HL-60/S4 treated with phorbol 12-myristate 13-acetate at 8.2 ng/mL for 4 days and 3 days (cell line): ENCODE data around the gene ADGRD1.

Experiments
- in situ Hi-C: fragments of 300-500 bp; cut with MboI; formaldehyde crosslinking; loops from 2 replicates; pipeline ENCODE4 v1.15.0; 2022; ENCODE audit warnings: low sequenced_read_pairs

The ADGRD1 gene

DNA sequence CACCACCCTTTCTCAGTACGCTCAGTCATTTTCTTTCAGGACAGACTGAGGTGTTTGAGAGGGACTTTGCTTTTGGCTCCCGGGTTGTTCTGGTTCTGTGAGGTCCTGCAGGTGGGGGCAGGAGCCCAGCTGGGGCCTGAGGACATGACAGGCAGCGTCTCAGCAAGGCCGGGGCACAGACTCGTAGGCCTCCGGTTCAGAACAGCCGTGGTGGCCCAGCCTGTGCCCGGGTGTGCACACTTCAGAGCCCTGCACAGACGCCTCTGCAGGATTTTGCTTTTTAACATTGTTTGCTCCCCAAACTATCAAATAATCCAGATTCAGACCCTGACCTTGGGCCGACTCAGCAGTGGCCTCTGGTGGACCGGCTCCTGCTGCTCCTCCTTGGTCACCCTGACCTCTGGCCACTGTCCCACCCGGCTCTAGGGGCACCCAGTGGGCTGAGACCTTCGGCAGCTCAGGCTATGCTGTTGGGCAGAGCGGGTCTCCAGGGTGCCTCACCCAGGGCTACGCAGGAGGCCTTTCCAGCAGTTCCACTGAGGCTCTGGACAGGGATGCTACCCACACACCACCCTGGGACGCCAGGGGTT is 65.2 kb downstream of the ADGRD1 start:
- in situ Hi-C loops: no loop called here

DNA sequence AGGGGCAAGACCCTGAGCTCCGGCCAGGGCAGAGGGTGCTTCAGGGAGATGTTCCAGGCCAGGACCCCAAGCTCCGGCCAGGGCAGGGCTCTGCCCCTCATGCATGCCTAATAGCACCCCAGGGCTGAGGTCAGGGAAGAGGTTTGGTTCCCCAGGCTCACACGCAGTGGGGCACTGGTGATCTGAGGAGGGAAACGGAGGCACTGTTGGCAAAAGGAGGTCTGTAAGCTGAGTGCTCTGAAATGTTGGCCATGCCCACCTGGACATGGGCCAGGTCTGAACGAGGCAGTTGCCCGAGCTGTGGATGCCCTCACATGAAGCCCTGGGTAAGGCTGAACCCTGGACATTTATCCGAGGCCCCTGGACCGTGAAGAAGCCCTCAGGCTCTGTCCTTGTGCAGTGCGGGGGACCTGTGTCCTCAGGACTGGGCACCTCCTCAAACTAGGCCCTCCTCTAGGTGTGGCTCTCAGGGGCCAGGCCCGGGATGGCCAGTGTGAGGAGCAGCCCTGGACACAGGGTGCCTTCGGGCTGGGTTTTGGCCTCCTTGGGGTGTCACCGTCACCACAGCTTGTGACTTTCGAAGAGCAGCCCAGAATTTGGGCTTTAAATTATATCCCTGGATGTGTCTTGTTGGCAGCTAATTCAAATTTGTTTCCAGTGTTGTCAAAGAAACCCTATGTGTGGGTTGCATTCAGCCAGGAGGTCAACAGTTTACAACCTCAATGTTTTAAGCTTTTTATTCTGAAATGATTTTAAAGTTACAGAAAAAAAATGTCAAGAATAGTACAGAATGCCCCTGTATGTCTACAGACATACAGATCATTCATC is 66.8 kb downstream of the ADGRD1 start:
- in situ Hi-C loops: no loop called here

DNA sequence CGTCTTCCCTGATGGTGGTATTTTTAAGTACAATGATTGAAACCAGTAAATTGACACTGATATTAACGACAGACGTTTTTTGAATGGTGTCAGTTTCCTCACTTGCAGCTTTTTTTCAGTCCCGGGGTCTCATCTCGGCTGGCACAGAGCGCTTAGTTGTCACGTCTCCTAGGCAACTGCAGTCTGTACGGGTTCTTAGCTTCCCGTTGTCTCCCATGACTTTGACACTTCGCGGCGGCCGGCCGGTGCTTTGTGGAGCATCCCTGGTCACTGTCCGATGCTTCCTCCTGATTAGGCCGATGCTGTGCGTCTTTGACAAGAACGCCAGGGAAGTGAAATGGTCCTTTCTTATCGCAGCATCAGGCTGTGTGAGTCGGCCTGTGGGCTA is 67.4 kb downstream of the ADGRD1 start:
- in situ Hi-C loops: no loop called here

DNA sequence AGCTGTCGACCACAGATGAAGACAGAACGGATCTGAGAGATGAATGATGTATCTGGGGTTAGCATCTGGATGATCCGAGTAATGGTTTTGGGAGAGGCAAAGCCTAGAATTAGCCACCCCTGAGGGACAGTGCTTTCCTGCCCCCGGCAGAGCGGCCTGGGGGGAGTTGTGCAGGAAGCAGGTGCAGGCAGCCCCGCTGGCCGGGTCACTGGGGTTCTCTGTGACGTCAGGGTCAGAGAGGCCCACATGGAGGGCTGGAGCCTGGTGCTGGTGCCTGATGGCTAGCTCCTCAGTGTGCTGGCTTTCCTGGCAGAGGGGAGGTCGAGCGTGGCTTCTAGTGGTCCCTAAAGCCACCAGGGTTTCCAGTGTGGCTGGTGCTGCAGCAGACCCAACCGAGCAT is 70.3 kb downstream of the ADGRD1 start:
- in situ Hi-C loops: no loop called here

DNA sequence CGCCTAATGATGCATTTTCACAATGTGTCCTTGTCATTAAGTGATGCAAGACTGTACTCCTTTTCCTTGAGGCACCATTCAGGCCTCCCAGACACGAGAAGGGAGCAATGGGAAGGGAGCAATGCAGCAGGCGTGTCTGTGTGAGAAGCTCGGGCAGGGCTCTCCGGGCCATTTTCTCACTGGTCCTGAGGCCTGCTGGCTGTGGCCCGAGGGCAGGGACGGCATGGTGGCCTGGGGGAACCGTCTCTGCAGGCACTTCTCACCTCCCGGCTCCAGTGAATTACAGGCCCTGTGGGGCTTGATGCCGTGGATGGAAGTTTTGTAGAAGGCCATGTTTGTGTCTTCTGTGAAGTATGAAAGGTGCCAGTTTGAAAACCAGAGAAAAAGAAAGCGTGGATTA is 71.0 kb downstream of the ADGRD1 start:
- in situ Hi-C loops: no loop called here

DNA sequence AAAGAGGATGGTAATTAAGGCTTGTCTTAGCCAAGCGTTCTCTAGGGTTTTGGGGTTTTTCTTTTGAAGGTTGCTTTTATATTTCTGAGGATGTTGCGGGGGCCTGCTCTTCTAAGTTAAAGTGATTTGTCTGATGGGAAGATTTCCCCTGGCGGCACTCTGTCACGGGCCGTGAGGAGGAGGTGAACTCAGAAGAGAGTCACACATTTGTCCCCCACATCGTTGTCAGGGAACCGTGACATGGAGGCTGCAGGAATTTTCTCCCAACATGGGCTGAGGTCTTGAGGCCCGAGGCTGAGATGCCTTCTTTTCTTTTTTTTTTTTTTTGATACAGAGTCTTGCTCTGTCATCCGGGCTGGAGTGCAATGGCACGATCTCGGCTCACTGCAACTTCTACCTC is 71.5 kb downstream of the ADGRD1 start:
- in situ Hi-C loops: no loop called here

DNA sequence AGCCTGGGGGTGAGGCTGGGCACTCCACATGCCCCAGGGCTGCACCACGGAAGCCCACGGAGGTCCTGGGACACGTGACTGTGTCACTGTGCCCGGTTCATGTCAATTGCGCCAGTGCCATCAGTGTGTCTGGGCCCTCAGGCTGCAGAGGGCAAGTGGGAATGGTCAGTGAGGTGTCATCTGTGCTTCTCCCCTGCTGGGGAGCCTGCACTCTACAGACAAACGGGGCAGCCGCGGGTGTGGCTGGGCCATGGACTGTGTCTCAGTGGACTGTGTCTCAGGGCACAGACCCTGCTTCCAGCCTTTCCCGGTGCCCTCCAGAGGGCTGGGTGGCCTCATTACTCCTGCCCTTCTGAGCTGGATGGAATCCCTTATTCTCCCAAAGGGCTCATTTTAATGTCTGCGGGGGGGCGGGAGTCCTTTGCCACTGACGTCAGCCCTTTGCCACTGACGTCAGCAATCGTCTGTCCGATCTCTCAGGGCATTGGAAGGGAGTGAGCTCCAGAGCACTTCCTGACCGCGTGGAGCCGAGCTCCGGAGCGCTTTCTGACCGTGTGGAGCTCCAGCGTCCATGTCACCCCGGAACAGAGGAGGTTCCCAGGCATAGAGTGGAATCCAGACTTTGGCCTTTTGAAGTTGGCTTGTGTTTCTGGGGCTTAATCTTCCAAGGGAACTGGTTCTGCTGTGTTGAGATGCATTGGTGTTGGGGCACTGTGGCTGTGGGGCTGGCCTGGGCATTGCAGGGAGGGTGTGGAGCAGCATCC is 72.4 kb downstream of the ADGRD1 start:
- in situ Hi-C loops: no loop called here

DNA sequence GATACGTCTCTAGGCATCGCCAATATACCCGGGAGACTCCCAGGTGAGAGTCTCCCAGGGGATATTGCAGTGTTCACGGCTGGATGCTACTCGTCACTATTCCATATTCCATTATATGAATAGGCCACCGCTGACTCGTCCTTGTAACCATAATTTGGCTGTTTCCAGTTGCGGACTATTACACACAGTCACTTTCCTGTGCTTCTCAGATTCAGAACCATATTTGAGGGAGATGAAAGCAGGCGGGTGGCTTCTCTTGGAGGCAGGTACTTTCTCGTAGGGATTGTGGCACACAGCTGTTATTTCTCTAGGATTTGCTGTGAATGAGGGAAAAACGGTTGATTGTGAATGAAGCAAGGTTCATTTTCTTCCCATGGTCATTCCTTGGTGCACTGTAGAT is 73.0 kb downstream of the ADGRD1 start:
- in situ Hi-C loops: no loop called here

DNA sequence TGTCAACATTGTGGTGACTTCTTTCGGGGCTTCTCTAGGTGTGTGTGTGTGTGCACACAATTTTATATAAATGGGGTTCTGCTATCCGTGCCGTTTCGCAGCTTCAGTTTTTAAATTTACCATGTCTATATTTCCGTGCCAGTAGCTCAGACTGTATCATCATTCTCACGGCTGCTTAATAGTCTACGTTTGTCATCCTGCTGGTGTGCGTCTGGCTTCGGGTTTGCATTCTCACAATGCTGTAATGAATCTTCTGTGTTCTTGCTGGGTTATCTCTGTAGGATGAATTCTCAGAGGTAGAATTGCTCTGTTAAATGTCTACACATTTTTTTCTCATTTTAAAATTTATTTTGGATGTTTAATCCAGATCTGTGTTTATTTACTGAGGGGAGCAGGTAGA is 73.6 kb downstream of the ADGRD1 start:
- in situ Hi-C loops: no loop called here

DNA sequence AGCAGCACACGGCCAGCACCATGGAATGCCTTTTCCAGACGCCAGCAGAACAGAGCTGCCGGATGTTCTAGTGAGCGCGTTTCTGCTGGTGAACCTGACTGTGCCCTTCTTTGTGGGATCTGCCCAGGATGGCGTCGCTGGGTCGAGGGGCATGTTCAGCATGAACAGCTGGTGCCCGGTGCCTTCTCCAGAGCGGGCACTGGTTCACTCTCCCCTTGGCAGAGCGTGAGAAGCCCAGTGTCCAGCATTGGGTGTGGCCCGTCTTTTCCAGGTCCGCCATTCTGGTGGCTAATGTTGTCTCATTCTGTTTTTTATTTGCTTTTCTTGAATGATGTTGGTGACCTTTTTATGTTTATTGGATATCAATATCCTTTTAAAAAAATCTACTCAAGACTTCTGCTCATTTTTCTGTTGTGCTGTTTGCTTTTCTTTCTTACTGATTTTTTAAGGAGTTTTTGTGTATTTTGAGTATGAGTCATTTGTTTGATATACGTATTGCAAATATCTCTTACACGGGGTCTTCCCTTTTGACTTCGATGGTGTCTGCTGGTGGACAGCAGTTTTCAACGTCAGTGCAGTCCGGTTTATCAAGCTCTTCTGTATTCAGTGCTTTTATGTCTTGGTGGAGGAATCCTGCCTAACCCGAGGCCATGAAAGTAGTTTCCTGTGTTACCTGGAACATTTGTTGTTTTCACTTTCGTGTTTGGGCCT is 74.3 kb downstream of the ADGRD1 start:
- in situ Hi-C loops: no loop called here

DNA sequence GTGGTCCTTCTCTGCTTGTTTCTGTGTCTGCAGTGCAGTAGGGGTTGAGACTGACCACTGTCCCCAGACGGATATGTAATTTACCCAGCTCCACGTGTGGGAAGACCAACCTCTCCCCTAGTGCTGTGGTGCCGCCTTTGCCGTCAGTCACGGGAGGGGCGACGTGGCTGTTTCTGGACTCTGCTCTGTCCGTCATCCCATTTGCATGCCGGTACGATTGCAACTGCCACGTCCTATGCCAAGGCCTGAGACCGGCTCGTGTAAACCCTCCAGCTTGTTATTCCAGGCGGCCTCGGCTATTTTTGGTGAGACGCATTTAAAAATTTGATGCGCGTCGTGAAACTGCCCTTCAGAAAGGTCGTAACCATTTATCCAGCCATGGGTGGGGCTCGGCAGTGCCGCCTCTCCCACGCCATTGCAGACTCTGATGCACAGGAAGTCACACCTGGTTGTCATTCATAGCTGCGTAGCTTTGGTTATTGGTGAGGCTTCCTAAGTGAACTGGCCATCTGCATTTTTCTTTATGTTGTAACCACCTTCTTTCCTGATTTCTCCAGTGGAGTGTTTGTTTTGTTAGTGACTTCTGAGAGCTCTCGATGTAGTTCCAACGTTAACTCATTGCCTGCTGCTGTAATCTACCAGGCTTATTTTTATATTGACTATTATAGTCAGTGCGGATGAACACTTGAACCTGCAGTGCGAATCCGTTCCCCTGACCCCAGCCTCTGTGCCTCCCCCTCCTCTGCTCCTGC is 75.1 kb downstream of the ADGRD1 start:
- in situ Hi-C loops: no loop called here

DNA sequence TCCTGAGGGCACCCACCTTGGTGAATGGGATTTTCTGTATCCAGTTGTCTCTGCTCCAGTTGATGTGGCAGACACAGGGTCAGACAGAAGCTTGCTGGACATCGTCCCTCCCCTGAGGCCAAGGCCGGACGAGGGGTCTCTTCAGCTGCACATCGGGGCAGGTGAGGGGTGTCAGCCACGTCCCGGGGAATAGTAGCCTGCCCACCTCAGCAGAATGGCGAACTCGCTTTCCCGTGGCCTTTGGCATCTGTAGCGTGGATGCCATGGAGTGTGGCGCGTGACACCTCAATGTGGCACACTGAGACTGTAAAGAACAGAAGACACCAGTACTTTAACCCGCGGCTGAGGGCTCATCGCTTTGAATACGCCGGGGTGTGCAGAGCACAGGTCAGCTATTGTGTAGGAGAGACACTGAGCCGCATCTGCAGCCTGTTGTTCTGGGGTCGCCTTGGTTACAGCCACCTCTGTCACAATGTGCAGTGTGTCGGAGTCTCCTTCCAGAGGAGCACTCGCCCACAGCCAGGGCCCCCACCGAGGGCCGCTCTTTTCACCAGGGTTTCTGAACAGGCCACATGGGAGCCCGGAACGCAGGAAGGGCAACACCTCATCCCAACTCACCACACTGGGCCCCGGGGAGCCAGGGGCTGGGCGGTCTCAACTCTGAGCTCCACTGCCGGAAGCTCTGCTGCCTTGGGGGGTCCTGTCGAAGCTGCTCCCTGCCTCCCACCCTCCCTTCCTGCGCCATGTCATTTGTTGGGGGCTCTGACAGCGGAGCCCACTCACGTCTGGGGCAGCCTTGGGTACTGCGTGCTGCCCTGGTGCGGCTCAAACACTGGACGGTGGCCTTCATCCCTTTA is 77.0 kb downstream of the ADGRD1 start:
- in situ Hi-C loops: no loop called here

DNA sequence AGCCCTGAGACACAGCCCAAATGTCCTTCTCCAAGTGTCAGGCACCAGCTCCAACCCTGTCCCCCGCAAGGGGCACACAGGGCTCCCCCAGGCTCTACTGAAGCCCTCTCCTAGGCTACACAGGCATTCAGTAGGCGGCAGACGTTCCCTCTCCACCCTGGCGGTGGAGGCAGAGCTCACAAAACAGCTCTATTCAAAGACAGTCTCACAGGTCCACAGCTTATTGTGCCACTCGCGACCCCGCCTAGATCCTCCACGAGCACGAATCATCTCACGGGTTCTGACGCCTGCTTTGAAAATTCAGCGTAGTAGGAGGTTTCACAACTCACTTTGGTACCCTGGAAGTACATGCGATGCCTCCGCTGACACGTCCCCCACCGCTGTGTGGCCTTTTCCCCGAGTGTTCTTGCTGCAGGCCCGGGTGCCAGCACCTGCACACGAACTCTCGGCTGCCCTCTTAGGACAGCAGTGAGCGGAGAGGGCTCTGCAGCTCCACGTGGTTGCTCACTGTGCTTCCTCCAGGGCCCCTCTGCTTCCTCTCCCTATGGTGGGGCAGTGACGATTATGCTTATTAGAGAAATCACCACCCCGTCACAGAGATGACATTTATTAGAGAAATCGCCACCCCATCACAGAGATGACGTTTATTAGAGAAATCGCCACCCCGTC is 78.5 kb downstream of the ADGRD1 start:
- in situ Hi-C loops: no loop called here

DNA sequence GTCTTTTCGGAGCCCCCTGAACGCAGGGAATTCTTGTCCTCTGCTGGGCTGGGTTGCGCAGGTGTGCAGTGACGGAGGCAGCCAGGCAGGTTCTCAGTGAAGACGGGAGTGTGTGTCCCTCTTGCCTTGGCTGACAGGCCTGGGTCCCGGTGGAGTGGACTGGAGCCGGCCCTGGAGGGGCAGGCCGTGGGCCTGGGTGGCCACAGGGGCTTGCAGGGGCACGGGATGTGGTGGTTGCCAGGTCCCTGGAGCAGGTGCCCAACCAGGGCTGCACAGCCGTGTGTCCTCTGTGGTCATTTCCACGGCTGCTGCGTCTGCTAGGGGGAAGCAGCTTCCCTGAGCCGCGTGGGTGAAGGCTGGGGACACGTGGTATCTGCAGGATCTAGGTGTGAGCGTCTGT is 79.8 kb downstream of the ADGRD1 start:
- in situ Hi-C loops: no loop called here

DNA sequence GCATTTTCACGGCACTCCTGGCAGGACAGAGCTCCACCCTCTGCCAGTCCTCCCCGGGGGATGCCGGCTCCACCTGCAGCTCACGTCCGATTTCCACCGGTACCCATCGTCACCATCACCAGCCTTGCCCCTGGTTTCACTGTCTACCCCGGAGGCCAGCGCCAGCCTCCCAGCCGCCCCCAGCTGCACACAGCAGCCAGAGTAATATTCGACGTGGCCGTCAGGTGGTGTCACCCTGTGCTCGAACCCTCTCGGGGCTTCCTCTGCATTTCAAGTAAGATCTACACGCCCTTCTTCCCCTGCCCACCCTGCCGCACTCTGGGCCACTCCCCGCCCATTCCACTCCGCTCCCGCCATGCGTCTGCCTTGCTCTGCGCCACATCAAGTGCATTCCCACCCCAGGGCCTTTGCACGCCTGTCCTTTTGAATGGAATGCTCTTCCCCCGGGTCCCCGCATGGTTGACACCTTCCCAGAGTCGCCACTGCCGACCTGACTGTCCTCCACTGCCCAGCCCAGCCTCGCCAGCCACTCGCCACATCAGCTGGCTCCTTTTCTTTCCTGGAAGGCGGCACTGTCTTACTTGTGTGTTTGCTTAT is 80.3 kb downstream of the ADGRD1 start:
- in situ Hi-C loops: no loop called here

DNA sequence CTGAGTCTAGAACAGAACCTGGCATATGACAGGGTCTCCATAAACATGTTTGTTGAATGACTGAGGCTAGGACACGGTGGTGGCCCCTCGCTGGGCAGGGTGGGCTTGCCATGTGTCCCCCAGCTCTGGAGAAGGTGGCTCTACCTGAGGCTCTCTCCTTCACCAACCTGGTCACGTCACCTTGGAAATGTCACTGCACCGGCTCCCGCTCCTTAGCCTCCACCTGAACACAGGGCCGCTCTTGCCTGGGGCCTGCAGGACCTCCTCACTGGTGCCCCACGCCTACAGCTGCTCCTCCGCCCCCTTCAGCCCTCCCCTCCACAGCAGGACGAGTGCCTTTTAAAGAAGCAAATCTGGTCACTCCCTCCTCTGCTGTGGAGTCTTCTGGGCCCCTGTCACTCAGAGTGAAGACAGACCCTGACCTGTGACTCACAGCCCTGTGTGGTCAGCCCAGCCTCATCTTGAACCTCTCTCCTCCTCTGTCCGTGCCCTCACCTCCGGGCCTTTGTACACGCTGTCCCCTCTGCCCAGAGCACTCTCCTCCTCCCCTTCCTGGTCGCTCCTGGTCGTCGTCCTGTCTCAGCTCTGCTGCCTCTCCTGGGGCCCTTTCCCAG is 81.0 kb downstream of the ADGRD1 start:
- in situ Hi-C loops: no loop called here

DNA sequence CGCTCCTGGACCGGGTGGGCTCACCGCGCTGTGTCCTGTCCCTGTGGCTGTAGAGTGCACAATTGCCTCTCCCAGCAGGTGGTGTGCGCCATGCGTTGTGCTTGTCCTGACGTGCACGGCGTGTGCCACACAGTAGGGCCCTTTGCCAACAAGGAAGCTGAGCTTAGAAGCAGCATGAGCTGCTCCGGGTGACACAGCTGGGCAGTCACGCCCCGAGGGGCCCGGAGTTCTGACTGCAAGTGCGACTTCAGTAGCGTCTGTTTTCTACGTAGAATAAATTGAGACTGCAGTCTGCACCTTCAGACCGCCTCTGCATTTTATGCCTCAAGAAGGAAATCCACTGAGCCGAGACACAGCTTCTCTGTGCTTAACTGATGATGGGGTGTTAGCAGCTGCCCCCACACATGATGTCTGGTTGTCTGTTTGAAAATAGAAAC is 81.6 kb downstream of the ADGRD1 start:
- in situ Hi-C loops: no loop called here

DNA sequence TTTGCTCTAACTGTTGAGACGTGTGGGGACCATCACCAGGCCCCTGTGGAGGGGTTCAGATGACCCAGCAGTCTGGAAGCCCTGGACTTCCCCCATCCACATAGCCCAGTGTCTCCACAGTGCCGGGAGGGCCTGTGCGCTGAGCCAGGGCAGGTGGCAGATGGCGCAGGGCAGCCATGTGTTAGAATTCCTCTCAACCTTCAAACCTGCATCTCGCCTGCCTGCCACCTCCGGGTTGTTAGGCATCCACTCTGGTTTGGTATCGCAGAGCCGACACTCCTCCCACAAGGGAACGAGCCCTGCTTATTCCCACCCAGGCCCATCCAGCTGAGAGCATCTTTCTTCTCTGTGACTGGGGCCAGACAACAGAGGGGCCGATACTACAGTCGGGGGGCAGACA is 84.5 kb downstream of the ADGRD1 start:
- in situ Hi-C loops: no loop called here
